Smooth muscle cell of the brain vasculature (primary cell): Measurements from ENCODE around the gene PDZD7.

ENCODE experiments used
- DNase-seq: peaks from one replicate; pipeline ENCODE4 v3.0.0-alpha.2; 2012; ENCODE audit warnings: low read depth, low spot score

PDZD7 gene

DNA sequence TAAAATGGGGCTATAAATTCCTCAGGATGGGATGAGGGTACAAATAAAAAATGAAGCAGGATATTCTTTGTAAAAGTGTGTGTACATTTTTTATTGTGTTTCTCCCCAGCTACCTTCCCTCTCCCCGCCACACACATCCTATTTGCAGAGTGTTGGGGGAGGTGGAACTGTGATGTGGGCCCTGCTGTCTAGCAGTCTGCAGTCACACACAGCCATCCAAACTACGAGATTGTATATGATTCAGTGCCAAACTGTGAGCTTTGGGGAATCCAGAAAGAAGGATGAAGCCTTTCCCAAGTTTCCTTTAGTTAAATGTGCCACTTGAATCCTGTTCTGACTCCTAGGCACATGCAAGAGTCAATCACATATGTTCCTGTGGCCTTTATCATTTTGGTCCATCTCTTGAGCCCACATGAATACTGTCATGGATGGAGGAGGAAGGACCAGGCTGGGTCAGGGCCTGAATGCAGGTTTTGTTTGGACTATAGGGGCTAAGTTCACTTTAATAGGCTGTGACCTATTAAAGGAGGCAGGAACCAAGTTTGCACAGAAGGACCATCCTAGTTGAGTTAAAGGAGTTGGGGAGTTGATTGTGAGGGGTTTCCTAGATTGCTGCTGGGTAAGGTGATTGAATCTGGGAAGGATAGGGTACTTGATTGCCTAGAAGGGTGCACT, 62.7 kb downstream of the PDZD7 start:
- DNase-seq, result no peak

- DNase-seq, result no peak
Measured at GRCh38 chr10:100967332-100967731, 63.6 kb downstream of the PDZD7 start.

DNA sequence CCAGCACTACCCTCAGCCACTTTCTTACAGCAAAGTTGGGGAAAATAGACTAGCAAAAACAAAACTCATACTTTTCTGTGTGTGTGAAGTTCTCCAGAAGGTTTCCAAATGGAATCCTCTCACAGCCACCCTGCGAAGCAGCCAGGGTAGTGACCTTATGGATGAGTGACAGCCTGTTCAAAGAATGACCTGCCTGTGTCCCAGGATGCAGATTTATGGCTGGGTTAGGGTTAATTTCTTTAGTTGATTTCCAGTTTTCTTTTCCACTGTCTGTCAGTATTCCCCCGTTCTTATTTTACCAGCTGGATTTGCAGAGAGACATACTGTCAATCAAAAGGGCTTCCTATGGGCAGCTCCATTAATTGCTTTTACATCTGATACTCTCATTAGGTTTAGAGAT, 64.0 kb downstream of the PDZD7 start:
- no peak for DNase-seq

DNA sequence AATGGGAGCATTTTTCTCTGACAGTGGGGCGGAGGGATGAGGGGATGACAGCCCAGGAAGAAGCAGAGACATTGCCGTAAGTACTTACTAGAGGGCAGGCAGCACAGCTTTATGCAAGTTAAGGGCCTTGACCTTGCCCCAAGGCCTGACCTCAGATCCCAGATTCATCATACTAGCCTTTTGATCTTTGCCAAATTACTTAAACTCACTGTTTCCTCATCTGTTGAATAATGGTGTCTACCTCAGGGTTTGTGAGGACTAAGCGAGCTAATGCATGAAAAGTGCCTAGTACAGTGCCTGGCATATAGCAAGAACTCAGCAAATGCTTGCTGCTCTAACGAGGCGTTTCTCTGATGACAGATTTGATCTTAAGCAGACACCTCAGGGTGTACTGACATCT, 65.1 kb downstream of the PDZD7 start:
- DNase-seq, result no peak

- DNase-seq, result no peak
Measured at GRCh38 chr10:100963826-100964225, 67.1 kb downstream of the PDZD7 start.

- DNase-seq, result no peak
Measured at GRCh38 chr10:100962351-100963080, 68.4 kb downstream of the PDZD7 start.

- DNase-seq, result no peak
Measured at GRCh38 chr10:100960251-100960650, 70.7 kb downstream of the PDZD7 start.
